ENCODE data around the gene UMAD1. TPM values are rescaled to one million over a fixed set of nuclear protein-coding genes. Genes with fewer than 3 reads are reported as not detected.

UMAD1 gene
- total and polyA plus RNA-seq, 2 experiments from 2014 or later, result 8.4 to 12.4 TPM

GRCh38 chr7:7613210-7613609 is 27.3 kb upstream of the UMAD1 start (continued):
- no peak for TF ChIP-seq ZNF462 (CRISPR knock-in tag; IDR thresholded peaks at IDR 0.05)
- TF ChIP-seq CREB1 (CRISPR knock-in tag; IDR thresholded peaks at IDR 0.05; ENCODE audit: low read depth), result no peak
- no peak for TF ChIP-seq ZNF114 (CRISPR knock-in tag; IDR thresholded peaks at IDR 0.05)

DNA sequence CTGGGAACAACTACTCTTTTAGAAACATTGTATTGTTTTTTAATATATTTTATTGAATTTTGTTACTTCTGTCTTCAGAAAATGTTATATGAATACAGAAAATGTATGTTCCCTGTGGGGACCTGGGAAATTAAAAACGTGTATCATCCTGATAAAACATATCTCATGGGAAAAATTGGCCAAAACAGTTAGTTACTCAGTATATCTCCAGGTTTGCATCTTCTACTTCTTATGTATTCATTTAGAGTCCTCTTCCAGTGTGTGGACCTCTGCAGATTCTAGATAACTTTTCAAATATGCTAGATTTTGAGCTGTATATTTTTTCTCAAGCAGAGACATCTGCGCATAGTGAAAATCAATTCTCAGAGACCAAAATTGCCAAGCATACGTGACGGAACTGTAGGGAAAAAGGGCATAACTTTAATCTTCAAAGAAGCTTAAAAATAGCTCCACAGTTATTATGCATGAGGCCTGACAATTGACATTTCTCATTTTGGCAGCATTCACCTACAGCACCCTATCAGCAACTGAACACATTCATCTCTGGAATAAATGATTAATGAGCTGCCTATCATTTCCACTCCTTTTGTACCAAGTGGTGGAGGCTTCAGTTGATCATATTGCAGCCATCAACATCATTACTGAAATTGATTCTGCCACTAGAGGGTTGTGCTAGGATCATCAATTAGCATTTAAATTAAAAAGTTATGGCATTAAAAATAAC is 26.4 kb upstream of the UMAD1 start:
- Mint-ChIP-seq H3K9me3 (no peaks in the 10 kb centered on the region), H3K27me3 (ENCODE audit: insufficient read depth, low read depth, poor library complexity) (no peaks in the 10 kb centered on the region), H3K4me1 (no peaks in the 10 kb centered on the region), H3K27ac (no peak overlapping the region), H3K4me3 (no peak overlapping the region), H3K36me3 (ENCODE audit: low read depth) (no peaks in the 10 kb centered on the region)
- Histone ChIP-seq H2AFZ (no peak overlapping the region), H3K4me1 (ENCODE audit: insufficient read depth) (no peaks in the 10 kb centered on the region), H3F3A (replicated peaks; ENCODE audit: low read depth) (no peaks in the 10 kb centered on the region), H3K9me2 (ENCODE audit: insufficient read depth) (no peaks in the 10 kb centered on the region), H3K4me2 (no peak overlapping the region), H3K27ac (ENCODE audit: low read depth) (no peak overlapping the region), H3K79me2 (replicated peaks; ENCODE audit: insufficient read depth) (no peaks in the 10 kb centered on the region), H3K4me3 (no peak overlapping the region), H3K27me3 (ENCODE audit: insufficient read depth) (no peaks in the 10 kb centered on the region), H3K36me3 (ENCODE audit: insufficient read depth) (no peaks in the 10 kb centered on the region), H4K20me1 (replicated peaks; ENCODE audit: insufficient read depth) (no peaks in the 10 kb centered on the region)
- TF ChIP-seq POLR2AphosphoS5 (IDR thresholded peaks at IDR 0.05; ENCODE audit: low read depth), result no peak
- TF ChIP-seq CREB1 (CRISPR knock-in tag; IDR thresholded peaks at IDR 0.05; ENCODE audit: low read depth), result no peak
- TF ChIP-seq, protein P1, sequence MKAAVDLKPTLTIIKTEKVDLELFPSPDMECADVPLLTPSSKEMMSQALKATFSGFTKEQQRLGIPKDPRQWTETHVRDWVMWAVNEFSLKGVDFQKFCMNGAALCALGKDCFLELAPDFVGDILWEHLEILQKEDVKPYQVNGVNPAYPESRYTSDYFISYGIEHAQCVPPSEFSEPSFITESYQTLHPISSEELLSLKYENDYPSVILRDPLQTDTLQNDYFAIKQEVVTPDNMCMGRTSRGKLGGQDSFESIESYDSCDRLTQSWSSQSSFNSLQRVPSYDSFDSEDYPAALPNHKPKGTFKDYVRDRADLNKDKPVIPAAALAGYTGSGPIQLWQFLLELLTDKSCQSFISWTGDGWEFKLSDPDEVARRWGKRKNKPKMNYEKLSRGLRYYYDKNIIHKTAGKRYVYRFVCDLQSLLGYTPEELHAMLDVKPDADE (IDR thresholded peaks at IDR 0.05), result no peak
- no peak for TF ChIP-seq EZH2phosphoT487 (IDR thresholded peaks at IDR 0.05; ENCODE audit: unreplicated experiment)
- TF ChIP-seq EZH2 (IDR thresholded peaks at IDR 0.05; ENCODE audit: low read depth, unreplicated experiment), result no peak
- TF ChIP-seq JUNB (IDR thresholded peaks at IDR 0.05; ENCODE audit: unreplicated experiment), result no peak
- TF ChIP-seq ZNF114 (CRISPR knock-in tag; IDR thresholded peaks at IDR 0.05), result no peak
- ATAC-seq (no peak), DNase-seq (ENCODE audit: low spot score) (no peak)
